NK-92 (cell line): ENCODE data around the gene PLTP.

ENCODE experiments used
- DNase-seq: peaks from one replicate; lab custom pipeline; 2025; ENCODE audit not compliant: unreplicated experiment; lab: John Stamatoyannopoulos, UW

Gene PLTP

GRCh38 chr20:45850926-45851325, 61.0 kb downstream of the PLTP start:
- no peak for DNase-seq

- DNase-seq: no peak
Observed at GRCh38 chr20:45850238-45850637, 61.7 kb downstream of the PLTP start.

GRCh38 chr20:45848969-45849582, 62.9 kb downstream of the PLTP start:
- no peak for DNase-seq
